WTC11 (cell line): ENCODE data around the gene GSX1. TPM values are rescaled to one million over a fixed set of nuclear protein-coding genes. Genes with fewer than 3 reads are reported as not detected.

ENCODE experiments used
- ATAC-seq: fragments of 200-7000 bp; cut with Tn5 transposase; 2 replicates; pipeline ENCODE4 v1.10.0; 2021; ENCODE audit warnings: mild to moderate bottlenecking, moderate library complexity
- CTCF ChIA-PET: fragments of 300-600 bp; sonication (Branson Sonifier 250); formaldehyde crosslinking; loops from one replicate; lab custom pipeline; 2021; ENCODE audit warnings: antibody characterized with exemption; lab: Charles Lee
- POLR2A ChIA-PET: fragments of 350-600 bp; sonication (Branson Sonifier 250); formaldehyde crosslinking; loops from one replicate; lab custom pipeline; 2021; ENCODE audit warnings: antibody characterized with exemption; lab: Charles Lee
- DNase-seq: peaks from one replicate; pipeline ENCODE4 v3.0.0; 2021; ENCODE audit warnings: low spot score
- H3K27ac Mint-ChIP-seq: 2 replicates; pipeline ENCODE4 v1.8.0; 2021; ENCODE audit warnings: mixed read lengths
- H3K27me3 Mint-ChIP-seq: 2 replicates; pipeline ENCODE4 v1.8.0; 2021; ENCODE audit warnings: low read depth, mild to moderate bottlenecking, moderate library complexity, mixed read lengths
- H3K36me3 Mint-ChIP-seq: 2 replicates; pipeline ENCODE4 v1.8.0; 2021; ENCODE audit warnings: mixed read lengths
- H3K4me1 Mint-ChIP-seq: 2 replicates; pipeline ENCODE4 v1.8.0; 2022; ENCODE audit warnings: mixed read lengths
- H3K4me3 Mint-ChIP-seq: 2 replicates; pipeline ENCODE4 v1.8.0; 2021; ENCODE audit warnings: mild to moderate bottlenecking, moderate library complexity, mixed read lengths
- H3K9me3 Mint-ChIP-seq: 2 replicates; pipeline ENCODE4 v1.8.0; 2021; ENCODE audit warnings: mixed read lengths
- CREB1 ChIP-seq: sonication (generic); formaldehyde crosslinking; IDR thresholded peaks from 2 replicates; pipeline ENCODE4 v1.8.0; 2023; ENCODE audit warnings: mild to moderate bottlenecking, missing genetic modification reagents
- CREM ChIP-seq: sonication (generic); formaldehyde crosslinking; IDR thresholded peaks from 2 replicates; pipeline ENCODE4 v1.8.1; 2022; ENCODE audit warnings: mild to moderate bottlenecking, missing genetic modification reagents, moderate library complexity
- ELF4 ChIP-seq: sonication (generic); formaldehyde crosslinking; IDR thresholded peaks from 2 replicates; pipeline ENCODE4 v1.8.1; 2022; ENCODE audit warnings: low read depth, mild to moderate bottlenecking, moderate library complexity, missing genetic modification reagents
- GTF2I ChIP-seq: fragments of 250-450 bp; sonication (Bioruptor Pico); conservative IDR thresholded peaks from 2 replicates; pipeline ENCODE4 v1.4.0; 2021; ENCODE audit warnings: mild to moderate bottlenecking
- IRF2 ChIP-seq: sonication (generic); formaldehyde crosslinking; IDR thresholded peaks from 2 replicates; pipeline ENCODE4 v1.8.0; 2022; ENCODE audit warnings: low read depth, missing genetic modification reagents, borderline replicate concordance
- NR2C2 ChIP-seq: sonication (generic); formaldehyde crosslinking; IDR thresholded peaks from 2 replicates; pipeline ENCODE4 v1.8.0; 2022; ENCODE audit warnings: mild to moderate bottlenecking, missing genetic modification reagents
- NR3C1 ChIP-seq: sonication (generic); formaldehyde crosslinking; conservative IDR thresholded peaks from 2 replicates; pipeline ENCODE4 v1.8.1; 2023; ENCODE audit warnings: low read depth, mild to moderate bottlenecking, missing genetic modification reagents
- OVOL2 ChIP-seq: fragments of 250-450 bp; sonication (Bioruptor Pico); IDR thresholded peaks from 2 replicates; pipeline ENCODE4 v1.9.0; 2021; ENCODE audit warnings: mild to moderate bottlenecking, borderline replicate concordance
- PREB ChIP-seq: sonication (generic); formaldehyde crosslinking; IDR thresholded peaks from 2 replicates; pipeline ENCODE4 v1.8.1; 2022; ENCODE audit warnings: mild to moderate bottlenecking, missing genetic modification reagents, moderate library complexity, borderline replicate concordance
- SMAD3 ChIP-seq: sonication (generic); formaldehyde crosslinking; IDR thresholded peaks from 2 replicates; pipeline ENCODE4 v1.8.0; 2022; ENCODE audit warnings: missing genetic modification reagents, mild to moderate bottlenecking, borderline replicate concordance
- TEAD1 ChIP-seq: sonication (generic); formaldehyde crosslinking; IDR thresholded peaks from 2 replicates; pipeline ENCODE4 v1.8.0; 2022; ENCODE audit warnings: mild to moderate bottlenecking, missing genetic modification reagents
- ZNF396 ChIP-seq: fragments of 250-450 bp; sonication (Bioruptor Pico); IDR thresholded peaks from 2 replicates; pipeline ENCODE4 v1.8.0; 2021; ENCODE audit warnings: mild to moderate bottlenecking, moderate library complexity, borderline replicate concordance
- ZNF416 ChIP-seq: fragments of 250-450 bp; sonication (Bioruptor Pico); IDR thresholded peaks from 2 replicates; pipeline ENCODE4 v1.9.0; 2021; ENCODE audit warnings: mild to moderate bottlenecking, inconsistent platforms
- ZNF512 ChIP-seq: sonication (generic); formaldehyde crosslinking; IDR thresholded peaks from 2 replicates; pipeline ENCODE4 v1.8.1; 2022; ENCODE audit warnings: missing genetic modification reagents, borderline replicate concordance
- total RNA-seq: library from RNA; stranded (reverse); gene quantifications from 3 replicates; pipeline ENCODE4 v1.2.3, GENCODE V29; 2021
- TF ChIP-seq, protein P1 (sequence below): sonication (generic); formaldehyde crosslinking; conservative IDR thresholded peaks from 2 replicates; pipeline ENCODE4 v1.8.1; 2022; ENCODE audit warnings: mild to moderate bottlenecking, missing genetic modification reagents
- TF ChIP-seq, protein P2 (sequence below): fragments of 250-450 bp; sonication (Bioruptor Pico); IDR thresholded peaks from 2 replicates; pipeline ENCODE4 v1.9.0; 2021; ENCODE audit warnings: moderate library complexity, mild to moderate bottlenecking, inconsistent platforms, borderline replicate concordance
- TF ChIP-seq, protein P3 (sequence below): sonication (generic); formaldehyde crosslinking; IDR thresholded peaks from 2 replicates; pipeline ENCODE4 v1.8.1; 2023; ENCODE audit warnings: mild to moderate bottlenecking, missing genetic modification reagents, borderline replicate concordance
- TF ChIP-seq, protein P4 (sequence below): sonication (generic); formaldehyde crosslinking; IDR thresholded peaks from 2 replicates; pipeline ENCODE4 v1.8.1; 2023; ENCODE audit warnings: mild to moderate bottlenecking, moderate library complexity, missing genetic modification reagents
- TF ChIP-seq, protein P5 (sequence below): fragments of 250-450 bp; sonication (Bioruptor Pico); IDR thresholded peaks from 2 replicates; pipeline ENCODE4 v1.8.0; 2021; ENCODE audit warnings: mild to moderate bottlenecking
- TF ChIP-seq, protein P6 (sequence below): fragments of 250-450 bp; sonication (Bioruptor Pico); conservative IDR thresholded peaks from 2 replicates; pipeline ENCODE4 v1.9.0; 2021; ENCODE audit warnings: mild to moderate bottlenecking
- TF ChIP-seq, protein P7 (sequence below): sonication (generic); formaldehyde crosslinking; IDR thresholded peaks from 2 replicates; pipeline ENCODE4 v1.8.0; 2023; ENCODE audit warnings: missing genetic modification reagents

GSX1 gene
- total RNA-seq, 1 experiment from 2014 or later, result not detected

DNA sequence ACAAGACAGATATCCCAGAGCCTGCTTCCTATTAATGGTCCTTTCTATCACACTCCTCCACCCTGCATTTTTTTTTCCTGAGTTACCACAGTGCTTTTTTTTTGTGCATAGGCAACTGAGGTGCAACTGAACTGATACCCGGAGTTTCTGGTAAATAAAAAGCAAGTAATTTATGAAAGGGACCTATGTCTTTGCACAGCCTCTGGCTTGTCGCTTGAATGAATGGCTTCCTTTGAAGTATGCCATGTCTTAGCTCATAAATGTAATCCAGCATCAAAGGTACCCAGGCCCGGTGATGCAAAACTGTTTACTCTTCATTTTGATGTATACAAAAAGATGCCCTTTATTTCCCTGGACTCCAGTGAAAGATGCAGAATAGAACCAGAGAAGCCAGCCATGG is 31.8 kb downstream of the GSX1 start:
- POLR2A ChIA-PET, result no interaction called here
- no peak for DNase-seq
- peaks cover 100% of the 10 kb centered on the region for H3K27me3 Mint-ChIP-seq
- CTCF ChIA-PET, result interaction anchor here (4.4 to 12.1 kb wide), 4 partner anchors 28 to 462 kb away, joined by 97 to 211 read pairs (median 159); partner anchors contain the start of gene GSX1
- TF ChIP-seq OVOL2 (no peak), ZNF396 (no peak), IRF2 (CRISPR knock-in tag) (no peak), SMAD3 (CRISPR knock-in tag) (no peak), TEAD1 (CRISPR knock-in tag) (no peak), NR3C1 (CRISPR knock-in tag) (no peak), ELF4 (CRISPR knock-in tag) (no peak), GTF2I (CRISPR knock-in tag) (no peak), PREB (CRISPR knock-in tag) (no peak)
- TF ChIP-seq, protein P1, sequence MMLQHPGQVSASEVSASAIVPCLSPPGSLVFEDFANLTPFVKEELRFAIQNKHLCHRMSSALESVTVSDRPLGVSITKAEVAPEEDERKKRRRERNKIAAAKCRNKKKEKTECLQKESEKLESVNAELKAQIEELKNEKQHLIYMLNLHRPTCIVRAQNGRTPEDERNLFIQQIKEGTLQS (CRISPR knock-in tag), result no peak
- TF ChIP-seq, protein P2, sequence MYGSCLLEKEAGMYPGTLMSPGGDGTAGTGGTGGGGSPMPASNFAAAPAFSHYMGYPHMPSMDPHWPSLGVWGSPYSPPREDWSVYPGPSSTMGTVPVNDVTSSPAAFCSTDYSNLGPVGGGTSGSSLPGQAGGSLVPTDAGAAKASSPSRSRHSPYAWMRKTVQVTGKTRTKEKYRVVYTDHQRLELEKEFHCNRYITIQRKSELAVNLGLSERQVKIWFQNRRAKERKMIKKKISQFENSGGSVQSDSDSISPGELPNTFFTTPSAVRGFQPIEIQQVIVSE (CRISPR knock-in tag), result no peak
- TF ChIP-seq, protein P3, sequence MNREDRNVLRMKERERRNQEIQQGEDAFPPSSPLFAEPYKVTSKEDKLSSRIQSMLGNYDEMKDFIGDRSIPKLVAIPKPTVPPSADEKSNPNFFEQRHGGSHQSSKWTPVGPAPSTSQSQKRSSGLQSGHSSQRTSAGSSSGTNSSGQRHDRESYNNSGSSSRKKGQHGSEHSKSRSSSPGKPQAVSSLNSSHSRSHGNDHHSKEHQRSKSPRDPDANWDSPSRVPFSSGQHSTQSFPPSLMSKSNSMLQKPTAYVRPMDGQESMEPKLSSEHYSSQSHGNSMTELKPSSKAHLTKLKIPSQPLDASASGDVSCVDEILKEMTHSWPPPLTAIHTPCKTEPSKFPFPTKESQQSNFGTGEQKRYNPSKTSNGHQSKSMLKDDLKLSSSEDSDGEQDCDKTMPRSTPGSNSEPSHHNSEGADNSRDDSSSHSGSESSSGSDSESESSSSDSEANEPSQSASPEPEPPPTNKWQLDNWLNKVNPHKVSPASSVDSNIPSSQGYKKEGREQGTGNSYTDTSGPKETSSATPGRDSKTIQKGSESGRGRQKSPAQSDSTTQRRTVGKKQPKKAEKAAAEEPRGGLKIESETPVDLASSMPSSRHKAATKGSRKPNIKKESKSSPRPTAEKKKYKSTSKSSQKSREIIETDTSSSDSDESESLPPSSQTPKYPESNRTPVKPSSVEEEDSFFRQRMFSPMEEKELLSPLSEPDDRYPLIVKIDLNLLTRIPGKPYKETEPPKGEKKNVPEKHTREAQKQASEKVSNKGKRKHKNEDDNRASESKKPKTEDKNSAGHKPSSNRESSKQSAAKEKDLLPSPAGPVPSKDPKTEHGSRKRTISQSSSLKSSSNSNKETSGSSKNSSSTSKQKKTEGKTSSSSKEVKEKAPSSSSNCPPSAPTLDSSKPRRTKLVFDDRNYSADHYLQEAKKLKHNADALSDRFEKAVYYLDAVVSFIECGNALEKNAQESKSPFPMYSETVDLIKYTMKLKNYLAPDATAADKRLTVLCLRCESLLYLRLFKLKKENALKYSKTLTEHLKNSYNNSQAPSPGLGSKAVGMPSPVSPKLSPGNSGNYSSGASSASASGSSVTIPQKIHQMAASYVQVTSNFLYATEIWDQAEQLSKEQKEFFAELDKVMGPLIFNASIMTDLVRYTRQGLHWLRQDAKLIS (CRISPR knock-in tag), result no peak
- H3K4me1 Mint-ChIP-seq, result peaks cover 50% of the 10 kb centered on the region
- no peak overlapping the region for H3K27ac Mint-ChIP-seq
- H3K36me3 Mint-ChIP-seq, result no peaks in the 10 kb centered on the region
- H3K4me3 Mint-ChIP-seq, result no peak overlapping the region
- H3K9me3 Mint-ChIP-seq, result no peaks in the 10 kb centered on the region
- no peak for ATAC-seq

- Mint-ChIP-seq H3K27ac (no peak overlapping the region), H3K9me3 (no peaks in the 10 kb centered on the region), H3K36me3 (no peaks in the 10 kb centered on the region), H3K4me1 (peaks cover 41% of the 10 kb centered on the region), H3K4me3 (no peak overlapping the region), H3K27me3 (peaks cover 100% of the 10 kb centered on the region)
- POLR2A ChIA-PET, result no interaction called here
- DNase-seq (no peak), ATAC-seq (no peak)
- TF ChIP-seq IRF2 (CRISPR knock-in tag) (no peak), NR2C2 (CRISPR knock-in tag) (no peak), ZNF416 (CRISPR knock-in tag) (no peak), ZNF512 (CRISPR knock-in tag) (no peak), CREM (CRISPR knock-in tag) (no peak), CREB1 (CRISPR knock-in tag) (no peak)
- TF ChIP-seq, protein P4, sequence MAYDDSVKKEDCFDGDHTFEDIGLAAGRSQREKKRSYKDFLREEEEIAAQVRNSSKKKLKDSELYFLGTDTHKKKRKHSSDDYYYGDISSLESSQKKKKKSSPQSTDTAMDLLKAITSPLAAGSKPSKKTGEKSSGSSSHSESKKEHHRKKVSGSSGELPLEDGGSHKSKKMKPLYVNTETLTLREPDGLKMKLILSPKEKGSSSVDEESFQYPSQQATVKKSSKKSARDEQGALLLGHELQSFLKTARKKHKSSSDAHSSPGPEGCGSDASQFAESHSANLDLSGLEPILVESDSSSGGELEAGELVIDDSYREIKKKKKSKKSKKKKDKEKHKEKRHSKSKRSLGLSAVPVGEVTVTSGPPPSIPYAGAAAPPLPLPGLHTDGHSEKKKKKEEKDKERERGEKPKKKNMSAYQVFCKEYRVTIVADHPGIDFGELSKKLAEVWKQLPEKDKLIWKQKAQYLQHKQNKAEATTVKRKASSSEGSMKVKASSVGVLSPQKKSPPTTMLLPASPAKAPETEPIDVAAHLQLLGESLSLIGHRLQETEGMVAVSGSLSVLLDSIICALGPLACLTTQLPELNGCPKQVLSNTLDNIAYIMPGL (CRISPR knock-in tag), result no peak
- TF ChIP-seq, protein P5, sequence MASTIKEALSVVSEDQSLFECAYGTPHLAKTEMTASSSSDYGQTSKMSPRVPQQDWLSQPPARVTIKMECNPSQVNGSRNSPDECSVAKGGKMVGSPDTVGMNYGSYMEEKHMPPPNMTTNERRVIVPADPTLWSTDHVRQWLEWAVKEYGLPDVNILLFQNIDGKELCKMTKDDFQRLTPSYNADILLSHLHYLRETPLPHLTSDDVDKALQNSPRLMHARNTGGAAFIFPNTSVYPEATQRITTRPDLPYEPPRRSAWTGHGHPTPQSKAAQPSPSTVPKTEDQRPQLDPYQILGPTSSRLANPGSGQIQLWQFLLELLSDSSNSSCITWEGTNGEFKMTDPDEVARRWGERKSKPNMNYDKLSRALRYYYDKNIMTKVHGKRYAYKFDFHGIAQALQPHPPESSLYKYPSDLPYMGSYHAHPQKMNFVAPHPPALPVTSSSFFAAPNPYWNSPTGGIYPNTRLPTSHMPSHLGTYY (CRISPR knock-in tag), result no peak
- TF ChIP-seq, protein P6, sequence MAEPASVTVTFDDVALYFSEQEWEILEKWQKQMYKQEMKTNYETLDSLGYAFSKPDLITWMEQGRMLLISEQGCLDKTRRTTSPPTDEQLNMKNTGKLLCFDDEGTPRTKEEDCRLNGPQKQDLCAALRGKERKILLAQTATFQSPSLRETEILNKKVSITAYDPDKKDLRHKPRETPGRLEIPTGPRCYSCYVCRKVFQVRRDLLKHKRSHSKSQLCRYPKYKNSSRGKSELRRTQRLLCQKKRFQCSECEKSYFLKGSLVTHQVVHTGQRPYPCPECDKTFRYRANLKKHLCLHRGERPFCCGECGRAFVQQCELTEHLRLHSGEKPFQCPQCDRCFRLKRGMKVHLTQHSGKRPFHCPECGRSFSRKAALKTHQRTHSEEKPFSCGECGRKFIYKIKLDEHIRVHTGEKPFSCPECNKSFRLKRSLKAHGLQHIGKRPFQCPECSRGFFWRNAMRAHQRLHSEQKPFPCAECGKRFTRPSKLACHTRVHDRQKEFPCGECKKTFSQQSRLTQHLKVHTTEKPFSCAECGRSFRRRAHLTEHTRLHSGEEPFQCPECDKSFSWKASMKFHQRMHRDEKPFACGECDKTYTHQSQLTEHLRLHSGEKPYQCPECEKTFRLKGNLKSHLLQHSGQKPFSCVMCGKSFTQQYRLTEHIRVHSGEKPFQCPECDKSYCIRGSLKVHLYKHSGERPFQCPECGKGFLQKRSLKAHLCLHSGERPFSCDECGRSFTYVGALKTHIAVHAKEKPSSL (CRISPR knock-in tag), result no peak
- TF ChIP-seq, protein P7, sequence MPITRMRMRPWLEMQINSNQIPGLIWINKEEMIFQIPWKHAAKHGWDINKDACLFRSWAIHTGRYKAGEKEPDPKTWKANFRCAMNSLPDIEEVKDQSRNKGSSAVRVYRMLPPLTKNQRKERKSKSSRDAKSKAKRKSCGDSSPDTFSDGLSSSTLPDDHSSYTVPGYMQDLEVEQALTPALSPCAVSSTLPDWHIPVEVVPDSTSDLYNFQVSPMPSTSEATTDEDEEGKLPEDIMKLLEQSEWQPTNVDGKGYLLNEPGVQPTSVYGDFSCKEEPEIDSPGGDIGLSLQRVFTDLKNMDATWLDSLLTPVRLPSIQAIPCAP (CRISPR knock-in tag), result no peak
- CTCF ChIA-PET, result interaction anchor here (0.6 to 12.1 kb wide), 11 partner anchors 21 to 462 kb away, joined by 3 to 211 read pairs (median 24); partner anchors contain the start of gene GSX1
Observed at GRCh38 chr13:27825072-27825471, 32.8 kb downstream of the GSX1 start.
